NOMO-1 (cell line): ENCODE measurements around the gene NCOA1.
"Not testable (repeated sequence)": the region's sequence is repeated elsewhere in the genome, so short reads cannot be mapped to it uniquely, and the experiment has no call there.

ENCODE experiments used
- DNase-seq, 2 experiments: peaks; one replicate each; lab custom pipeline; 2025; ENCODE audit not compliant: unreplicated experiment in 2 of 2; lab: John Stamatoyannopoulos, UW

Gene NCOA1

DNA sequence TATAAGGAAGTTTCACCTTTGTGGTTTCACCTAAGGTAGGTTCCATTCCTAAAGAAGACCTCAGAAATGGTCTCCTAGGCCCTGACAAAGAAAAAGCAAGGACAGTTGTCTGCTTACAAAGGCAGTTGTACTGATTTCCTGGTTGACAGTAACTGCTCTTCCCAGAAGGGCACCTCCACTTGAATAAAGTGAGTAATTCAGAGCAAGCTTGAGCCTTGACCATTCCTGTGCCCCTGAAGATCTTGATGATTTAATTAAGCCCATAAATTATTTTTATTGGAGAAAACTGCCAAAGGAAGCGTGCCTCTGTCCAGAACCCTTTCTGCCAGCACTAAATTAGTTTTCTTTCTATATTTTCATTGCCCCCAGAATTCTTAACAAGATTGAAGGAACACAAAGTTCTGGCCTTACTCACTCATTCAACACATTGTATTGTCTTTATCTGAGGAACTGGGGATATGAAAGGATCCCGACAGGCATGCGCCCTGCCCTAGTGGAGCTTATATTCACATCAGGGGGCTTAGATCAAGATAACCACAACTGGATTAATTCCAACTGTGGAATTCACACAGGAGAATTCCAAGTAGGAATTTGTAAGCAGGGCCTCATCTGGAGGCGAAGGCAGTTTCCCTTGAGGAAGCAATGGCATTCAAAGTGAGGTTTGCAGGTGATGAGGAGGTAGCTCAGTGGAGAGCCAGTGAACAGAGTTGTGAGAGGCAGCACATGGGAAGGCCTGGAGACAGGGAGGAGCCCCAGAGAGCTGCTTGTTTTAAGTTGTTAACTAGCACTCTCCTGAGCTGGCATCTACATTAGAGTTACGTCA lies 280.9 kb downstream of the NCOA1 start:
- DNase-seq = no peak

GRCh38 chr2:24774373-24774772 lies 283.3 kb downstream of the NCOA1 start:
- DNase-seq = no peak

- DNase-seq = no peak
Measured at GRCh38 chr2:24779116-24779515, 288.1 kb downstream of the NCOA1 start.

- DNase-seq = no peak
Measured at GRCh38 chr2:24783641-24784040, 292.6 kb downstream of the NCOA1 start.

GRCh38 chr2:24785671-24786321 lies 294.7 kb downstream of the NCOA1 start:
- peak; percentile 55 to 73 for DNase-seq

DNA sequence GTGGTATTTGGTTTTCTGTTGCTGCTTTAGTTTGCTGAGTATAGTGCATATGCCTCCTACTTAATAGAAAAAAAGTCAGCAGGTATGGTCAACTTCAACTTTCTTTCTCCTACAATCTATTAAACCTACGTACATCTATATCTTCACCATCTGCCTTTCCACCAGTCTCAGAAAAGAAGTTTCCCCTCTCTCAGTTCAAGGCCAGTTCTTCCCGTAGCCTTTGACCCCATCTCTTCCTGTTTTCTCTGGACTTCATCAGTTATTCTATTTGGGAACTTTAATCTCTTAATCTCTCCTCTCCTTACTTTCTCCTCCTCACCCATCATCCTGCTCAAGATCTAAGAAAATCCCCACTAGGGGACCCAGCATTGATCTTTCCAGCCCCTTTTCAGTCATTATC lies 296.5 kb downstream of the NCOA1 start:
- DNase-seq = no peak

- DNase-seq = no peak
Measured at GRCh38 chr2:24788816-24789215, 297.8 kb downstream of the NCOA1 start.

DNA sequence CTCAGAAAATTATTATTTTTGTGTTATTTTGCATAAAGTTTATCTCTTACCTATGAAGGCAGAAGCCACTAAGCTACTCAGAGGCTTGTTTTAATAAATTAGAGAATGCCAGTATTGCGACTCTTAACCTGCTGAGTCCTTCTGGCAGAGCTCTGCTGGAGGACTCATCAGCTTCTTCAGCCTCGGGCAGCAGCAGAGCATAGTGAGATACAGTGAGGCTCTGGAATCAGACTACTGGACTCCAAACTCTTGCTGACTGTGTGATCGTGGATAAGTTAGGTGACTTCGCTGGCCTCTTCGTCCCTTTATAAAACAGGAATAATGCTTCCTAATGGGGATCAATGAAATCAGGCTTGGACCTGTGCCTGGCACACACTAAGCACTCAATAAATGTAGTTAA lies 300.4 kb downstream of the NCOA1 start:
- no peak for DNase-seq

DNA sequence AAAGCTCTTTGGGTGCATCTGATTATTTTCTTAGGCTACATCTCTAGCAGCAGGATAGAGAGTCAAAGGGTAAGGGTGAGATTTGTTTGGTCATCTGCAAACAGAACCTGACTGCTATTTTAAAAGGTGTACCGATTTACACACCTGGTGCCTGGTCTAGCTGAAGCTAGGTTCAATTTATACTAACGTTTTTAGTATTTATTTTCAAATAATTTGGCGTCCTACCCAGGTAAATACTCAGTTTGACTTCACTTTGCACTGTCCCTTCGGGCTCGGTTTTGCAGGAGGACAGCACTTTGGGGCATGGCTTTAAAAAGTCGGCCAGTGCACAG lies 301.5 kb downstream of the NCOA1 start:
- DNase-seq = no peak

DNA sequence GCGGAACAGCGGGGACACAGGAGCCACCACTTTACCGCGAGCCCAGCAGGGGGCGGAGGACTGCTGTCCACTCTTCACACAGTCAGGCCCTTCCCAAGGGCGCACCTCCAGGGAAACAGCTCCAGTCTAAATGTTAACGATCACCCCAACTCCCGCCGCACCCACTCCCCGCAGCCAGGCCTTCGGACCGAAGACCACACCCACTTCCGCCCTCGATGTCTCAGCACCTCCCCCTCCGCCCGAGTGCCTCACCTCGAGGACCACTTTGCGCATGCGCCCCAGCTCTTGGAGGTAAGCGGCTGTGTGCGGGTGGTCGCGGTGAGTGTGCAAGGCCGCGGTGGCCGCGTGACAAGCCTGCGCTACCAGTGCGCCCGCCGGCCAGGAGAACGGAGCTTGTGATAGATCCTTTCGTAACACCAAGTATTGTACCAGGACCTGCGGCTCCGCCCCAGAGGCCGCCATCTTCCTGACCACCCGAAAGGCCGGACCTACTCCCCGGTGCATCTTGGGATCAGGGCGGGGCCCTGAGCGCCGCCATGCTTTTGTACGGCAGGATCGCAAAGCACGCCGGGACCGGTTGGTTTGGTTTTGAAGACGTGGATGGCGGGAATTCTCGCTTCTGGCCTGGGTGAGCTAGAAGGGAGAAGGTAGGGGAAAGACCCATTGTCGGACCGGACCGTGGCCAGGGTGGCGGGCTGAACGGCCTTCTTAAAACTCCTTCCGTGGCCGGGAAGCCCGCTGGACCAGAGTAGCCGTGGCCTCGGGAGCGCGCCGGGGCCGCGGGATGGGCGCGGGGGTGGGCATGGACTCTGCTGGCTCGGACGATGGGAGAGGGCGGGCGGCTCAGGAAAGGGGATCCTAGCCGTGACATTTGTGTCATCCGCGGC lies 302.1 kb downstream of the NCOA1 start, which contains the start of the genes CENPO and PTRHD1:
CENPO (plus strand) TSS at position 552 of the 887 bp plus-strand sequence. CDS start 495 bp downstream, outside the sequence.
PTRHD1 (minus strand) TSS at position 518 of the 887 bp plus-strand sequence; CDS start at position 504, 14 bp downstream.
- peak; percentile 96 to 97 for DNase-seq

GRCh38 chr2:24793761-24794435 lies 302.8 kb downstream of the NCOA1 start:
- DNase-seq = peak in 1 of 2 experiments; percentile 14

DNA sequence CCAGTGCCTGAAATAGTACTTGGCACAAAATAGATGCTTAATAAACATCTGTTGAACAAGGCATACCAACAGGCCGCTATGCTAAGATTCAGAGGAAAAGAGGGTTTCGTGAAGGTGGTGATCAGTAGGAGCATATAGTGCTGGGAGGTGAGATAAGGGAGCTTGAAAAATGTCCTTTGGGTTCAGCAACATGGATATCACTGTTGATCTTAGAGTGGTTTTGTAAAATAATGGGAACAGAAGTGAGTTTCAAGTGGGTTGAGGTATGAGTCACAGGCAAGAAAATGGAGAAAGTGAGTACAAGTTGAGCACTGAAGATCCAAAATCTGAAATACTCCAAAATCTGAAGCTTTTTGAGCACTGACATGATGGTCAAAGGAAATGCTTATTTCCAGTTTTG lies 306.6 kb downstream of the NCOA1 start:
- DNase-seq = no peak

- DNase-seq = not testable (repeated sequence)
Measured at GRCh38 chr2:24800487-24800886, 309.4 kb downstream of the NCOA1 start.

DNA sequence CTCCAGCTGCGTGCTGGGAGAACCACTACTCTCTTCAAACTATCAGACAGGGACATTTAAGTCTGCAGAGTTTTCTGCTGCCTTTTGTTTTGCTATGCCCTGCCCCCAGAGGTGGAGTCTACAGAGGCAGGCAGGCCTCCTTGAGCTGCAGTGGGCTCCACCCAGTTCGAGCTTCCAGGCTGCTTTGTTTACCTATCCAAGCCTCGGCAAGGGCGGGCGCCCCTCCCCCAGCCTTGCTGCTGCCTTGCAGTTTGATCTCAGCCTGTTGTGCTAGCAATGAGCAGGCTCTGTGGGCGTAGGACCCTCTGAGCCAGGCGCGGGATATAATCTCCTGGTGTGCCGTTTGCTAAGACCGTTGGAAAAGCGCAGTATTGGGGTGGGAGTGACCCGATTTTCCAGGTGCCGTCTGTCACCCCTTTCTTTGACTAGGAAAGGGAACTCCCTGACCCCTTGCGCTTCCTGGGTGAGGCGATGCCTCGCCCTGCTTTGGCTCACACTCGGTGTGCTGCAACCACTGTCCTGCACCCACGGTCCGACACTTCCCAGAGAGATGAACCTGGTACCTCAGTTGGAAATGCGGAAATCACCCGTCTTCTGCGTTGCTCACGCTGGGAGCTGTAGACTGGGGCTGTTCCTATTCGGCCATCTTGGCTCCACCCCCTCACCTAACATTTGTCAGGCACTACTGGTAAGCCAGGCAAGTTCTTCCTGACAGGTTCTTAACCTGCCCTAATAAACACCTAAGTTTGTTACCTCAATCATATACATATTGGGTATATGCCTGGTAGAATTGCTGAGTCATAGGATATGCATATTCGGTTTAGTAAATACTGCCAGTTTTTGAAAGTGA lies 315.0 kb downstream of the NCOA1 start:
- DNase-seq = not testable (repeated sequence)

- DNase-seq = no peak
Measured at GRCh38 chr2:24806661-24807036, 315.6 kb downstream of the NCOA1 start.

DNA sequence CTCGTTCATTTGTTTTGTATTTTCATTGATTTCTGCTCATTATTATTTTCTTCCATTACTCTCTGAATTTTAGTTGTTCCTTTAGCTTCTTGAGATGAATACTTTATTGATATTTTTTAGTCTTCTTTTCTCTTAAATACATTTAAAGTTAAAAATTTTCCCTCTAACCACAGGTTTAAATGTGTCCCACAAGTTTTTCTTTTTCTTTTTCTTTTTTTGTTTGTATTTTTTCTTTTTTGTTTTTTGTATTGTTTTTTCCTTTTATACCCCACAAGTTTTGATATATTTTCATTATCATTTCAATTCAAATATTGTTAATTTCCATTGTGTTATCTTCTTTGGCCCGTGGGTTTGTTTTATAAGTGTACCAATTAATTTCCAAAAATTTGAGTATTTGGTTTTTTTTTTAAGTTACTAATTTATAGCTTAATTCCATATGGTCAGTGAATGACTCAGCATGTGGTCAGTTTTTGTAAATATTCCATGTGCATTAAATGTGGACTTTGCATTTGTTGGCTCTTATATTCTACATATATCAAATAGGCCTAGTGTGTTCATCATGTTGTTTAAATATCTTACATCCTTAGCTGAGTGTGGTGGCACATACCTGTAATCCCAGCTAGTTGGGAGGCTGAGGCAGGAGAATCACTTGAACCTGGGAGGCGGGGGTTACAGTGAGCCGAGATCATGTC lies 318.4 kb downstream of the NCOA1 start:
- no peak for DNase-seq

- no peak for DNase-seq
Measured at GRCh38 chr2:24813691-24814137, 322.7 kb downstream of the NCOA1 start.

DNA sequence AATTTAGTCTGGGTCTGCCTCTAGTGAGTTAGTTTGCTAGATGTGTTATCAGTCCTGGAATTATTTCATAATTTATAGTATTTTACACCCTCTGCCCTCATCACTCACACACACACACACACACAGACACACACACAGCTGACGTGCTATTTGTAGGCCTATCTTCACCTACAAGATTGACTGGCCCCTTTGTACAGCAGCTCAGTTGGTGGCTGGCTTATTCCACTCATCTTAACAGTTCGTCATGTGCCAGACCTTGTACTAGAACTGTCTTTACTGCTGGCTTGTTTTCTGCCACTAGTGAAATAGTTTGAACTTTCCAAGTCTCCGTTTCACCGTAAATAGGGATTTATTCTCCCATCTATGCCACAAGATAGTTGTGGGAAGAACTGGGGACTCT lies 323.5 kb downstream of the NCOA1 start:
- no peak for DNase-seq

GRCh38 chr2:24815171-24815570 lies 324.1 kb downstream of the NCOA1 start:
- DNase-seq = no peak
